Inflammatory macrophage (primary cell): ENCODE measurements around the gene DSCAM.
"Not testable (repeated sequence)": the region's sequence is repeated elsewhere in the genome, so short reads cannot be mapped to it uniquely, and the experiment has no call there.

ENCODE experiments used
- DNase-seq, 2 donors: peaks; one replicate each; pipeline ENCODE4 v3.0.0-alpha.2; 2020 to 2022

Gene DSCAM

DNA sequence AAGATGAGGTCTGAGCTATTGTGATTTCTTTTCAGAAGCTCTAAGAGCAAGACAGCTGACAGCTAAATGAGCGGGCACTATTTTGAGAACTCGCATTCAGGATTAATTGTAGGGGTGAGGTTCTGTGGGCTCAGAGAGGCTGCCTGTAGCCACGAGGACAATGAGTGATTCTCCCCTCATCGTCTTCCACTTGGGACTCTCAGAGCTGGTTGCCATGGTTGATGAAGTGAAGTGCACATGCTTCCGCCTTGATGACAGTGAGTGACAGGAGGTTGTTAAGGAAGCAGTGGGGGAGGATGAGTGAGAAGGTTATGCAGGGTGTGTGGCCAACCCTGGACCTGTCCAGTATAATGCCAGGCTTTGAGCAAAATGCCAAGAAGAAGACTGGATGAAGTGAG lies 638.0 kb downstream of the DSCAM start:
- no peak for DNase-seq

DNA sequence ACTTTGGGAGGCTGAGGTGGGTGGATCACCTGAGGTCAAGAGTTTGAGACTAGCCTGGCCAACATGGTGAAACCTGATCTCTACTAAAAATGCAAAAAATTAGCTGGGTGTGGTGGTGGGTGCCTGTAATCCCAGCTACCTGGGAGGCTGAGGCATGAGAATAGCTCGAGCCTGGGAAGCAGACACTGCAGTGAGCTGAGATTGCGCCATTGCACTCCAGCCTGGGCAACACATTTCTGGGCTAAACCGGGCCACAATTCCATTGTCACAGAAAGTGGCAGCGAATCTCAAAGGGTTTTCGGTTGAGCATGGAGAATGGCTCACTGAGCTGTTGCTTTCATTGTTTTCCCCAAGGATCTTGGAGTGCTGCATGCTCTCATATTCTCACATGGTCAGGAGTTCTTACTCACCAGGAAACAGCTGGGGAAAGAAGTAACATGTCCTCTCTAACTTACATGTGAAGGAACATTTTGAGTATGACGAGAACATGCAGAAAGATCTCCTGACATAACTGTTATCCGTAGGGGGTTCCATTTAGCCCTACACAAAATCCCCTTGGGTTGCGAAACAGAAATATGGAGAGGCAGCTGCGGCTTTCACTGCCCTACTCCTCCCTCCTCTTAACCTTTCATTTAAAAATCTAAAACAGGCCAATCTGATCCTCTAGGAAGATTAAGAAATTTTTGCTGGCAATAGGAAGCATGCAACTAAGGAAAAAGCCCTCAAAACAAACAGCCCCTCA lies 638.6 kb downstream of the DSCAM start:
- no peak for DNase-seq

DNA sequence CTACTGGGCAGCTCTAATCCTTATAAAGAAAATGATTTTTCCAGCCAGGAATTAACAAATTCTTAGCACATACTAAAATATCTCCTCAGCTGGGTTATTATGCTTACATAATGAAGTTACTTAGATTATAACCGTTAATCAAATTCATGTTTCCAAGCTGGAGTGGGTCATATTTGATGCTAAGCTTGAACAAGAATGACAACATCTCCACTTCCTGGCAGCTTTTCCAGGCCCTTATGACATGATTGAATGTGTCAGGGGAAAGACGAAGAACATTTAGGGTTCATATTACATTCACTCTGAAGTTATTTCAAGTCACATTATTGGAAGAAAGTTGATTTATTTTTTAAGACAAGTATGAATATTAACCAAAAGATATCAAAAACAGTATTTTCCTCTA lies 646.0 kb downstream of the DSCAM start:
- no peak for DNase-seq

DNA sequence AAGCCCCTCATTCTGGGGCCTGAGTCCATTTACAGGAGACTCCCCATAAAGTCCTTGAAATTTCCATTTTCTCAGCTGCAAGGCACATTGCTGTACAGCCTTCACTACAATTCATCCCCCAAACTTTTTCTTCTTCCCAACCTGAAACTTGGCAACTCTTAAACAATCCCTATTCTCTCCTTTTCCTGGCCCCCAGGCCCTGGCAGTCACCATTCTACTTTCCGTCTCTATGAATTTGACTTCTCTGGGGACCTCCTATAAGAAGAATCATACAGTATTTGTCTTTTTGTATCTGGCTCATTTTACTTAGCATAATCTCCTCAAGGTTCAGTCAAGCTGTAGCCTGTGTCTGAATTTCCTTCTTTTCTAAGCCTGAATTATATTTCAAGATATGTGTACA lies 646.8 kb downstream of the DSCAM start:
- DNase-seq: no peak

DNA sequence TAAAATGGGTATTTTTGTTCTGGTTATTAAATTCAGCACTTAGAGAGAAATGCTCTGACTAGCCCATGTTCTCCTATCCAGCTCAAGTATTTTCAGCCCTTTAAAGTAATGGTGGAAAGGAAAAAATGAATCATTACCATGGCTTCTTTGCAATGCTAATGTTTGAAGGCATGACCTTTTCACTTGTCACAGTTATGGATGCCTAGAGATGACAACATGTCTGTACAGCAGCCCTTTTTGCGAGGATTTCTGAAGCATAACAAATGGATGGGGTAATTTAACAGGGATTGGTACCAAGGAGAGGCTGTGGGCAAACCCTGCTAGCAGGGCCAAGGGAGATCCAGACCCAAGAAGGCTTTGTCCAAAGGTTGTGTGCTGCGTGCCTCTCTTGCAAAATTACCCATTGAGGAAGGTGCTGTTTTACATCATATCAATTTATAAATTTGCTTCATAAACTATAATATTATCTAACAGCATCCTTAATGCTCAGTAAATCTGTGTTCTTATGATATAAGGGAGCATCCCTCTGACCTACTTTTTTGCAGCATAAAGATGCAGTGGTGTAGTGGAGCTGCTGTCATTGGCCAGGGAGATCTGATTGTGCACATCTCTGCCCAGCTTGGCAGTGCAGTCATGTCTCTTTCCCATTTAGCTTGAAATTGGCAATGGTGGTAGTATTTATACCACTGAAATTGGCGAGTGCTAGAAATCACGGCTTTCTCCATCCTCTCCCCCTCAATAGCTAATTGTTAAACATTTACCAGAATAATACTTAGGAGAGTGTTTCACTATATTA lies 652.6 kb downstream of the DSCAM start:
- no peak for DNase-seq

DNA sequence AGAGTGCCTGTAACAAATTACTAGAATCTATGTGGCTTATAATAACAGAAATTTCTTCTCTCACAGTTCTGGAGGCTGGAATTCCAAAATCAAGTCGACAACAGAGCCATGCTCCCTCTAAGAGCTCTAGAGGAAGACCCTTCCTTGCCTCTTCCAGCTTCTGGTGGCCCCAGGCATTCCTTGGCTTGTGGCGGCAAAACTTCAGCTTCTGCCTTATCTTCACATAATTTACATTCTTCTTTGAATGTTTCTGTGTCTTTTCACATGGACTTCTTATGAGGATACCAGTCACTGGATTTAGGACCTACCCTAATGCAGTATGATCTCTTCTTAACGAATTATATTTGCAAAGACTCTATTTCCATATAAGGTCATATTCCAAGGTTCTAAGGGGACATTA lies 655.3 kb downstream of the DSCAM start:
- DNase-seq: no peak

DNA sequence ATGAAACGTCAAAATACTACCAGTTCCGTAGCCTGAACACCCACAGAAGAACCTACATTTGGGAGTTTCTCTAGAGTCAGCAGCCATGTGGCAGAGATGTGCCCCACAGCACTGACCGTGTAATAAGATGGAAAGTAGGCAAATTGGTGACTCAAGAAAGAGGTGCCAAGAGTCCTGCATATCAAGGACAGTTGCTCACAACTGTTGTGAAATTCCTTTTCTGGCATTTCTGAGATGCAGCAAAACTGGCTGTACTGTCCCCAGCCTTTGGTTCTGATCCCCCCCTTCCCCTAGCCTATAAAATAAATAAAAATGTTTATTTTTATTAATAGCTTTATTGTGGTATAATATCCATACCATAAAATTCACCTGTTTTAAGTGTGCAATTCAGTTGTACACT lies 655.8 kb downstream of the DSCAM start:
- DNase-seq: no peak

DNA sequence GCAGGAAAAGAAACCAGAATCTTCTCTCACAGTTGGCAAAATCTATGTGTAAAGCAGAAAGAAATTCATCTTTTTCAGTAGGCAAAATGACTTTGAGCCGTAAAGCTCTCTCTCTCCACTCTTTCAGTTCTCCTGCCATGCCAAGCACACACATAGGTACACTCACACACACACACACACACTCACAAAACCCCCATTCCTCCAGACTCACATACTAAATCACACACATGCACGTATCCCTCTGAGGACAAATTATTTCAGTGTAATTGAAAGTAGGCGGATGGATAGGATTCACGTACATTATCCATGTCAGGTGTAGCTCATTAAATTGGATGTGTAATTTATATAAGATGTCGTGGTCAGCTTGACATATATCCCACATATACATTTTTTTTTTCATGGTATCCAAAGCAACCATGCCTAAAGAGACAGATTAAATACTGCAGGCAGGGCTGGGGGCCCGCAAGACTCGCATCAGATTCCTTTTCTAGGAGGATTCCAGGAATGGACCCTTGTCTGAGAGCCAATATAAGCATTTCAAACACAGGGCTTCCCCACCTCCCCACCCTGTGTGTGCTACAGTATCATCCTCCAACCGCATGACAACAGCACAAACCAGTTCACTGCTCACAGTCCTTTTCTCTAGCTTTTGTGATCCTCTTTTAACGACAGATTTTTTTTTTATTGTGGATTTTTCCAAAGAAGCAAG lies 658.9 kb downstream of the DSCAM start:
- DNase-seq: no peak

DNA sequence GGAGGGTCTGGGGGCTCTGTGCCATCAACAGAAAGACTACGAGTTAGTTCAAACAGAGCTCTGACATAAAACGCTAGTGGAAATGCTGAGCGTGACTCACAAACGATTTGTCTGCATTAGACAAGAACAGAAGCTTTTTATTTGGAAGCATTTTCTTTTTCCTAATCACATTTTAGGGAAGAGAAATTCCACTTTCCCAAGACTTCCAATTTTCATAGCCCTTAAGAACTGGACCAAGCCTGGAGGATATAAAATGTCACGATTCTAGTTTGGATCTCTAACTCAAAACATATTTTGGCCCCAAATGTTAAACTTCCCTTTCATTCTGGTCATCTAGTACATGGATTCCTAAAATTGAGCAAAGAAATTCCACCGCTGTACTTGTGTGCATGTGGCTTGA lies 659.7 kb downstream of the DSCAM start:
- no peak for DNase-seq

DNA sequence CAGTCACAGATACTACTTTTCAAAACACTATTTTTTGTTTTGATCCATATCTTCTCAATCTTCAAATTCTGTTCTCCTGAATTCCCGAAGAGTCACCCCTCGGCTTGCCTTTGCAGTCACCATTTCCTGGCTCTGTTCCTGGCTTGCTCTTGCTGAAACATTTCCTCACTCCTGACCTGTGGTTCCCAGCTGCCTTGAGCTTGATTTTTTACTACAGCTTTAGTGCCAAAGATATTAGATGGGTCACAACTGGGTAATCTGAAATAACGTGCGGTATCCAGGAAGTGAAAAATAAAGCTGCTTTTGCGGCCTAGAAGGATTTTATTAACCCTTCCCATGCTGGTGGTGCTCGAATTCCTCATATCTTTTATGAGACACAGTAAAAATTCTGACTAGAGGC lies 660.9 kb downstream of the DSCAM start:
- DNase-seq: no peak

DNA sequence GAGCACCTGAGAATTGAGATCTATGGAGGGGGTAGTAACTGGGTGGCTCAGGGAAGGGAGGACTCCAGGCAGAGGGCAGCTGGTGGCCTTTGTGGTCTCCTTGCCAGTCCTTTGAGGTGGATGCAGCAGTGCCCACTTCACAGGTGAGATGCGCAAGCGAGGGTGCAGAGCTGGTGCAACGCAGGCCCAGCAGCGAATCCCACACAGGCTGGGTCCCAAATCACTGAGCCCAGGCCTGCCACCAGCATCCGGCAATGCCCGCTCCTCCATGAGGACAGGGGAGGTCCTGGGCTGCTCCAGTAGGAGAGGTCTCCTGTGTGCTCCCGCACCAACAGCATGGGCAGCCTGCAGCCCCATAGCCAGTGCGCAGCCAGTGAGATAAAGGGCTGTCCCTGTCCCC lies 661.8 kb downstream of the DSCAM start:
- DNase-seq: no peak

DNA sequence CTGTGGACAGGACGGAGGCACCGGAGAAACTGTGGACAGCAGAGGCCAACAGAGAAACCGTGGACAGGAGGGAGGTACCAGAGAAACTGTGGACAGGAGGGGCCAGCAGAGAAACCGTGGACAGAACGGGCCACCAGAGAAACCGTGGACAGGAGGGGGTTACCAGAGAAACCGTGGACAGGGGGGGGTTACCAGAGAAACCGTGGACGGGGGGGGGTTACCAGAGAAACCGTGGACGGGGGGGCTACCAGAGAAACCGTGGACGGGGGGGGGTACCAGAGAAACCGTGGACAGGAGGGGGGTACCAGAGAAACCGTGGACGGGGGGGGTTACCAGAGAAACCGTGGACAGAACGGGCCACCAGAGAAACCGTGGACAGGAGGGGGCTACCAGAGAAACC lies 664.5 kb downstream of the DSCAM start:
- DNase-seq: not testable (repeated sequence)

DNA sequence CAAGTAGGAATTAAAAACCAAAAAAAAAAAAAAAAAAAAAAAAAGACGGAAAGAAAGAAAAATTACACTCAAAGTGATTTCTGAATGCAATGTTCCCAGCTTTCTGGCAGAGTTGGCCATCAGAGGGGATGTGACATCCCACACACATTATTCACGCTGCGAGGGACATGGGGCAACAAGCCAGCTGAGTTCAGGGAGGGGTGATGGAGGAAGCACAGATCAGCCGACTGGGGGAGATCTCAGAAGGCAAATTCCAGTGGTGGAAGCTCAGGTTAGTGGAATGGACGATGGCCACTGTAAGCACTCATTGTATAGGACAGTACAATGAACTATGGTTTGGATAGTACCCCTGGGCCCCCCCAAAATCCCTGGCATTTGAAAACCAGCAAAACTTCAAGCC lies 667.8 kb downstream of the DSCAM start:
- DNase-seq: no peak

DNA sequence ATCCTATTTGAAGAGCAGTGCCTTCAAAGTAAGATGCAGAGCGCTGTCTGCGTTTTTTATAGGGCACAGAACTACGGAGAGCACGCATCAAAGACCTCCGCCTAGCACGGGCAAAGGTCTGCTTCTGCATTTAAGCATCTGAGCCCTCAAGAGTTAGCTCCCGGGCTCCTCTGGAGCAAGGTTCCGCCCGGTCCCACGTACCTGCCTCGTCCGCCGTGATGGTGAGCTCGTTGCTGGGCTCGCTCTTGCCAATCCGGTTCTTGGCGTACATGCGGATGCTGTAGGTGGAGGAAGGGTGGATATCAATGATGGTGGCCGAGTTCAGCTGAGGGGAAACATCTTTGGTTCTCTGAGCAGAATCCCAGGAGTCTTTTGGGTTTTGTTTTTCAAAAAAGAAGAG lies 668.2 kb downstream of the DSCAM start:
- no peak for DNase-seq

DNA sequence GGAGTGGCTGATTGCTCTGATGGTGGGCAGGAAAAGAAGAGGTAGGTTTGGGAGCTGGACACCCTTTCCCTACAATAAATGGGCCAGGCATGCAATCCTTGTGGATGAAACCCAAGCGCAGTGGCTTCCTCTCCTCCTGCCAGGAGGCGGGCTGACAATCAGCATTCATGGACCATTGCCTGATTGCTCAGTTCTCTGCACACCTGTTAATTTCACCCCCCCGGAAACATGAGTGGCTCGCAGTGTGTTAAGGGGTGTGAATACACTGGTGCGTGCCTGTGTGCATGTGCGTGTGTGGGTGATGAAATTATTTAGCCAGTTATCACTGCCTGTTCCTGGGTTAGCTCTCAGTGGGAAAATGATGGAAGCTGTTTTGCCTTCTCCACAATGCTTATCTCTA lies 669.0 kb downstream of the DSCAM start:
- DNase-seq: no peak

DNA sequence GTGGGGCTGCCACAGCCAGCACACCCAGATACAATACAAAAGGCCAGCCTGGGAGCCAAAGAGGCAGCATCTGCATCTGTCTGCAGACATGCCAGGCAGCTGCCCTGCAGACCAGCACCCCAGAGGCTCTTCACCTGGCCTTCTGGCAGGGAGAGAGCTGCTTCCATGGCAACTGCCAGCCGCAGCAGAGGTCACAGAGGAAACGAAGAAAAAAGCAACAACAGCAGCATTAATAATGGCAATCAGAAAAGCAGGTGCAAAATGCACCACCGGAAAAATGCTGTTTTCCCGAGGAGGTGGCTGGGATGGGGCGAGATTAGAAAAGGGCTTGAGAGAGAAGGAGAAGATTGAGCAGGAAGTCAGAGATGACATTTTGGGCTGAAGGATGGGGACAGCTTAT lies 670.2 kb downstream of the DSCAM start:
- DNase-seq: no peak

DNA sequence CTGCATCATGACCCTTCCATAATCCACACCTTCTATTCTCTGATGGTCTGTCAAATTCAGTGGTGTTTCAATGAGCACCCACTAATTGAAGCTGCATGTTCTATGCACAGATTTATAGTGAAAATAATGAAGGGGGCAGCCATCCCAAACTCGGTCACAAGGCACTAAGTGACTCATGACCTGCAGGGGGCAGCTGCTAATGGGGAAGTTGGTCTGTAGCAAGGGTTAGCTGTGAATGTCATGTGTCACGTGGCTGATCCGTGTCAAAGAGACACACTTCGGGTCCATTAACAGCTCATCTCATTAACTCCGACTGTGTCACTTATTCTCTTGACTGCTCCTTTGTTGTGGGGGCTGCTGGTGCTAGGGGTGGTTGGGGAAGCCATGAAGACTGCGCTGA lies 673.1 kb downstream of the DSCAM start:
- DNase-seq: peak in 1 of 2 donors; percentile 13

DNA sequence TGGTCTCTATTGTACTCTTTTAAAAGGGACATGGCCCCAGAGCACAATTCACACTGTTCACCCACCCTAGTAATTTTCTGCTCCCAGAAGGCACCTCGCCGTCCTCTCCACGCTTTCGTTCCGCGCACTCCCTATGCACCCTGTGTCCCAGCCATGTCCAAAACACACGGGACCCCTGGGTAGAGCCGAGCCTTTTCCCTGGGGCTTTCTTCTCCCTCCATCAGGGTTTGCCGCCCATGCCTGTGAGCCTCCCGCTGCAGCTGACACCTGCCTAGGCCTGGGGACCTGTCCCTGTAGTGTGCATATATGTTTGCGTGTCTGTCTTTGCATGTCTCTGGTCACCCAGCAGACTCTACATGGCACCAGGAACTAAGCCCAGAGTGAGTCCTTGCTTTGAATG lies 677.0 kb downstream of the DSCAM start:
- DNase-seq: no peak

DNA sequence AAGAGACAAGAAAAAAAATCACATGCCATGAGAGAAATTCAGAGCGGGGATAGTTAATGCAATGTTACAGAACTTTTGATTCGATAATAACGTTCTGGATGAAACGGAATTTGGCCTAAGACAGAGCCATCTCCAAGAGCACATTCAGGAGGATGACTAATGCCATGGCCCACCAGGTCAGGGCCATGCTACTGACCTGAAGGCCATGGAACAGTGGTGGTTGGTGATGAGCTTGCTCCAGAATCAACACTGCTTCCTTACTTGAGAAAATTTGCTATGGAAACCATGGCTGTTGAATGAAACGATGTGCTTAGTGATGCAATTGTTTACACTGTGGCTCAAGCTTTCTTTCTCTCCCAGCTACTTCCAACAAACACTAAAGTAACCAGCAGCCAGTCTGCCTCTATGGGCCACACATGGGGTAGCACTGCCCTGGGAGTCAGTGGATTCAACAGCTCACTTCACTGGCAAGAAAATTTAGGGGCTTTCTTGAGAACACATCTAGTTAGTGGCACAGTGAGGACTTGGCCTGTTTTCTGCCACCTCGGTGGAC lies 680.6 kb downstream of the DSCAM start:
- no peak for DNase-seq

DNA sequence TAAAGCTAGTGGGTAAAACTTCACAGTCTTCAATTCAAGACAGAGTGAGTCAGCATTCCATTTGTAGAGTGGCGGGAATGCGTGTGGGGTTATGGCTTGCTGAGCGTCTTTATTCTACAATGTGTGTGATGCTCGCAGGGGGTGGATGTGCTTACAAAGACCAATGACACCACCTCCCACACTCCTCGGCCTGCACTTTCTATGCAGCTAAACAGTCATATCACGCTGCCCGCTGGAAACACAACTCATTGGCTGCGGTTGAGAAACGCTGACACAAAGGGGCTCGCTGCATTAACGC lies 681.2 kb downstream of the DSCAM start:
- no peak for DNase-seq

DNA sequence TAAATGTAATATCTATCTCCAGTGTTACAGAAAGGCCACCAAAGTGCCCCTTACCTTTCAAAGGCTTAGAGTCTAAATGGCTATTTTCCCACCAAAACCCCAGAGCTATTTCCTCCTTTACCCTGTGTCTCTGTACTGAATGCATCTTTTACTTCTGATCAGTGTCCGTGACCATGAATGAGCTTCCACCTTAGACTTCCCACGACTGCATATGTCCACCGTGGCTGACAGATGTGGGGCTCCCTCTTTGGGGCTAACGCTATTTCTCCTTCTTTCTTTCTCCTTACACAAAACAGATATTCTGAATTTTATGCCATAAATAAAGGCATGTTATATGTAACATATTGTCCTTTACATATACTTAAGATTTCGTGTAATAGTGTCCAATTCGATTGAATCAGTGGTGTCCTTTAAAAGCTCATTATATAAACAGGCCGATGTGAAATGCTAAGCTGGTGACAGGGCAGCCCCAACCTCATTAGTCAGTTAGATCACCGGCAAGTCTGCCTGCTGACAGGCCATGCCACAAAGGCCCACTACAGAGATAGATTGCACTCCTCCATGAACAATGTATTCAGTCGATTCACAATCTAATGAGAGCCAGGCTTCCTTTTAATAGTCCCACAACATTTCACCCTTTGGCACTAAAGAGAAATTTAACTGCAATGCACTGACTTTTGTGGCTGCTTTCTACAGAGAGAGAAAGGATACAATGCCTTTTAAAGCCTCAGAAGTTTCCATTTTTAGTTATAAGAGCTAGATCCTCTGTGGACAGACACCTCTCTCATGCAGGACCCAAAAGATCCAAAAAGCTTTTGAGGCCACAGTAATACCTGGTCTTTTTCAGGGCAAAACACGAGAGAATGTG lies 681.8 kb downstream of the DSCAM start:
- no peak for DNase-seq

DNA sequence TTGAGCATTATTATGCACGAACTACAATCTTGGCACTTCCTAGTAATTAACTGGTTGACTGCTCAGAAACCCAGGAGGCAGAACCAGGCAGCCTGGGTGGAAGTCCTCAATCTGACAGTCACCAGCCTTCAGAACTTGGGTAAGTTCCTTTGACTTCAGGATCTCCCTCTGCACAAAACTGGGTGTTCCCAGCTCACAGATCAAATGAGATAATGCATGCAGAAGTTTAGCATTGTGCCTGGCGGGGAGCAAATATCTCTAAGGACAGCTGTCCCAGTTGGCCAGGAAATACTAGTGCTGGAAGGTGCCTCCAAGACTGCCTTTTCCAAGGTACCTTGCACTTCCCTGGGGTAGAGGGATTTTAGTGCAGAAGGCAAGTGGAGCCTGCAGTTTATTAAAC lies 684.9 kb downstream of the DSCAM start:
- DNase-seq: no peak

DNA sequence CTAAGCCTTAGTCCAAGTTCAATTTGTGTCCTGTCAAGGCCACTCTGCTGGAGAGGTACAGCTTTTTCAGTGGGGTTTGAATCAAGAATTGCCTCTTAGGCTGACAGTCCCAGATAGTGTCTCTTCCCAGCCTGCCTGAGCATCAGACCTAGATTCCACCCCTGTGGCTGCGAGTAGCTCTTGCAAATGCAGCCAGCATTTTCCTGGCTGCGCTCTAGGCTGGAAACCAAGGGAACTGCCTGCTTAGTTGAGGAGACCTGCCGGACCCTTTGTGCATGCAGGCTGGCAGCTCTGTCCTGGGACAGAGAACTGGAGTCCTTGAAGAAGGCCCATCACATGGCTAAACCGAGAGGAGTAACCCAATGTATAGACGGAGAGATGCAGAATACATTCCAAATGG lies 686.0 kb downstream of the DSCAM start:
- no peak for DNase-seq
